ENCODE results near the gene NR2F2. TPM values are rescaled to one million over a fixed set of nuclear protein-coding genes. Genes with fewer than 3 reads are reported as not detected.

The NR2F2 gene
- total and polyA plus RNA-seq, 2 donors (not counting 1 experiment from before 2014, with no cell fraction given): not detected

GRCh38 chr15:96388673-96389072, 58.2 kb downstream of the NR2F2 start:
- no peaks in the 10 kb centered on the region for H3K79me2 ChIP-seq (ENCODE audit: control insufficient read depth, insufficient read depth, low read length)
- WGBS (ENCODE audit: insufficient coverage): 90% methylated on average over 1 of the region's 1 CpG
- H3K4me3 Mint-ChIP-seq: no peak overlapping the region
- H3K4me3 ChIP-seq (ENCODE audit: control extremely low read depth in 1 of 5, extremely low read depth in 1 of 5, insufficient read depth in 1 of 5, low read depth in 2 of 5, low read length in 4 of 5): no peak overlapping the region
- no peak overlapping the region for H3K27ac ChIP-seq (ENCODE audit: low read length in 2 of 2)
- no peak overlapping the region for H3K4me2 ChIP-seq (replicated peaks; ENCODE audit: low read depth, low read length, poor library complexity, severe bottlenecking)
- peaks cover 3% of the 10 kb centered on the region for H3K27me3 Mint-ChIP-seq
- intact Hi-C loops (cut with micrococcal nuclease): no loop called here
- TF ChIP-seq CTCF (IDR thresholded peaks at IDR 0.05) (no peak), EZH2 (IDR thresholded peaks at IDR 0.05; ENCODE audit: borderline replicate concordance, insufficient read depth, low read depth, low read length, poor library complexity, severe bottlenecking) (no peak)
- H3K9ac ChIP-seq (ENCODE audit: low read length): no peak overlapping the region
- no peaks in the 10 kb centered on the region for H4K20me1 ChIP-seq (ENCODE audit: control insufficient read depth, insufficient read depth, low read length, poor library complexity, severe bottlenecking)
- no peaks in the 10 kb centered on the region for H3K27me3 ChIP-seq (replicated peaks in 1 of 4; ENCODE audit: control extremely low read depth in 1 of 4, control insufficient read depth in 3 of 4, insufficient read depth in 4 of 4, low read length in 3 of 4)
- peaks cover 6% of the 10 kb centered on the region for H3K9me3 Mint-ChIP-seq (ENCODE audit: insufficient read depth)
- ATAC-seq (ENCODE audit: low read depth) (no peak), DNase-seq (no peak)
- H3K9me3 ChIP-seq (ENCODE audit: control extremely low read depth in 1 of 3, control insufficient read depth in 2 of 3, insufficient read depth in 1 of 3, low read length in 2 of 3): peaks cover 0 to 3% (median 0%) of the 10 kb centered on the region in 3 donors
- H3K36me3 ChIP-seq (replicated peaks in 1 of 2; ENCODE audit: control extremely low read depth in 1 of 2, control insufficient read depth in 1 of 2, extremely low read depth in 1 of 2, insufficient read depth in 2 of 2, low read length in 1 of 2): no peaks in the 10 kb centered on the region
- ChIA-PET POLR2A (no interaction called here), CTCF (no interaction called here)
- no peak overlapping the region for H3K27ac Mint-ChIP-seq
- H3K4me1 ChIP-seq (ENCODE audit: control insufficient read depth in 2 of 2, insufficient read depth in 2 of 2, low read length in 2 of 2): no peaks in the 10 kb centered on the region
- no peak overlapping the region for H2AFZ ChIP-seq (ENCODE audit: insufficient read depth, low read depth, low read length, poor library complexity, severe bottlenecking)
- H3K4me1 Mint-ChIP-seq: no peaks in the 10 kb centered on the region
